Retinal pigment epithelial cell (primary cell): ENCODE data around the gene PTPRN2.

Experiments used
- DNase-seq: peaks from one replicate; pipeline ENCODE4 v3.0.0-alpha.2; 2010; ENCODE audit warnings: low read depth
- H3K4me3 ChIP-seq: 2 replicates; pipeline ENCODE4 v1.5.1; 2011; ENCODE audit warnings: mild to moderate bottlenecking, low read length, control low read depth, moderate library complexity
- TF ChIP-seq, protein P1 (sequence below): conservative IDR thresholded peaks from 2 replicates; pipeline ENCODE4 v1.5.1; 2011; ENCODE audit warnings: low read depth, low read length, control low read depth, inconsistent platforms

PTPRN2 gene

DNA sequence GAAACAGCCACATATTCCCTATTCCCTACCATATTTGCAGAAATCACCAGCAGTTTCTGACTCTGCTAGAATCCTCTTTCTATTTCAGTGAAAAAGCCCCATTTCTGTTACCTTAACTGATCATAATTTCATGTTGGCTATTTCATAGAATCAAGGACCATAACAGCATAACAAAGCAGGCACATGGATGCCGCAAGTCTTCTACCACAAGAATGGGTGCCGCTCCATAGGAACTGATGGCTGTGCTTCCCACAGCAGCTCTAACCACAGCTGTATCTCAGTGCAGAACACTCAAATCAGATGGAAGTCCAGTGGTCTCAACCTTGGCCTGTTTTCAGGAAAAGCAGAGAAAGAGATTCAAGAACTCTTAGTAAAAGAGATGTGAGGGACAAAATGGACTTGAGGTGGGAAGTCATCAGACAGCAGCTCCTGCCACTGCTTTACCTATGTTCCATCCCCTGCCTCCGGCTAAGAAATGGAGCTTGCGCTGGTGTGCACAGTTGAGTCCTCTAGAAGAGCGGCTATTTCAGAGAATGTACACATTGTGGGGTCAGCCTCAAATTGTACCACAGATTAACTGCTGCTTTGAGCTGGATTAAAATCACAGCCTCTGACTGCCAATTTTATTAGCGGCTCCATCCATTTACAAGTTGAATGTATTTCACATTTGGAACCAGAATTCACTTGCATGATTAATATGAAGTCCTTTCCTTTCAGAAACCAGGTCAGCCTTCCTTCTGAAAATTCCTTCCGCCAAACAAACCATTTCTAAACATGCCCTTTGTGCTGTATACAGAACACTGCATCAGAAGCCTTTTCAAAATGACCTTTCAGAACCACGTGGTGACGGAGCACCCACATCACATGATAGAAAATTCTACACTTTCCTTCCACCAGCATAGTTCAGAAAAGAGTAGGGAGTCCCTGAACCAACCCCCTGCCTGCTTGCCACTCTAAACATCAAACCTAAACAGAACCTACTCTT is 7.7 kb downstream of the PTPRN2 start:
- TF ChIP-seq, protein P1, sequence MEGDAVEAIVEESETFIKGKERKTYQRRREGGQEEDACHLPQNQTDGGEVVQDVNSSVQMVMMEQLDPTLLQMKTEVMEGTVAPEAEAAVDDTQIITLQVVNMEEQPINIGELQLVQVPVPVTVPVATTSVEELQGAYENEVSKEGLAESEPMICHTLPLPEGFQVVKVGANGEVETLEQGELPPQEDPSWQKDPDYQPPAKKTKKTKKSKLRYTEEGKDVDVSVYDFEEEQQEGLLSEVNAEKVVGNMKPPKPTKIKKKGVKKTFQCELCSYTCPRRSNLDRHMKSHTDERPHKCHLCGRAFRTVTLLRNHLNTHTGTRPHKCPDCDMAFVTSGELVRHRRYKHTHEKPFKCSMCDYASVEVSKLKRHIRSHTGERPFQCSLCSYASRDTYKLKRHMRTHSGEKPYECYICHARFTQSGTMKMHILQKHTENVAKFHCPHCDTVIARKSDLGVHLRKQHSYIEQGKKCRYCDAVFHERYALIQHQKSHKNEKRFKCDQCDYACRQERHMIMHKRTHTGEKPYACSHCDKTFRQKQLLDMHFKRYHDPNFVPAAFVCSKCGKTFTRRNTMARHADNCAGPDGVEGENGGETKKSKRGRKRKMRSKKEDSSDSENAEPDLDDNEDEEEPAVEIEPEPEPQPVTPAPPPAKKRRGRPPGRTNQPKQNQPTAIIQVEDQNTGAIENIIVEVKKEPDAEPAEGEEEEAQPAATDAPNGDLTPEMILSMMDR: no peak
- no peak for DNase-seq

DNA sequence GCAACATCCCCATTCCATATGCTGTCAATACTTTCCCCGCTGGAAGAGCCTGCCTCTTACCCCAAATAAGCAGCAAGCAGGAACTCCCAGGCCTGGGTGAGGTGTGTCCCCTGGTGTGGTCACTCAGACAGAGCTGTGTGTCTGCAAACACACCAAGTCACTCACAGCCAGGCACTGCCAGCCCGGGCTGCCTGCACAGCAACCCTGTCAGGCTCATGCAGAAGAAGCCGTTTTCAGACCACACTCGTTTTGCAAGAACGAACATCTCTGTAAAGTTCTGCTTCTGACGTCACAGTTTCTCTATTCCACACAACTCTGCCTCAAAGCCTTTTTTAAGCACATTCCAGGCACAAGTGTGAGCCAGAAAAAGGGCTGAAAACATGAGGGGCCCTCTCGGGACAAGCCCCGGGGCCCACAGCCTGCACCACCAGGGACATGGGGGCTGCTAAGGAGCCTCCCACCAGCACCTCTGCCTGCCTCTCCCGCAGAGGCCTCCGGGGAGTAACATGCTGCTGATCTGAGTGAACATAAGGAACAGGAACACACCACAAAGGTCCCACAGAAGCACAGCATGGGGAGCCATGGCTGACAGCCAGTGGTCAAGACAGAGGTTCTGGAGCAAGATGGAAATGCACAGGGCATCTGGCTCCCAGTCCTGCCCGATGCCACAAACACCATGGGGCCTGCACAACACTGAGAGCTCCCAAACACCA is 11.4 kb downstream of the PTPRN2 start:
- TF ChIP-seq, protein P1: no peak
- no peak for DNase-seq
- H3K4me3 ChIP-seq: no peak overlapping the region

More for the DNA sequence above, 7.7 kb downstream of the PTPRN2 start:
- no peak overlapping the region for H3K4me3 ChIP-seq

DNA sequence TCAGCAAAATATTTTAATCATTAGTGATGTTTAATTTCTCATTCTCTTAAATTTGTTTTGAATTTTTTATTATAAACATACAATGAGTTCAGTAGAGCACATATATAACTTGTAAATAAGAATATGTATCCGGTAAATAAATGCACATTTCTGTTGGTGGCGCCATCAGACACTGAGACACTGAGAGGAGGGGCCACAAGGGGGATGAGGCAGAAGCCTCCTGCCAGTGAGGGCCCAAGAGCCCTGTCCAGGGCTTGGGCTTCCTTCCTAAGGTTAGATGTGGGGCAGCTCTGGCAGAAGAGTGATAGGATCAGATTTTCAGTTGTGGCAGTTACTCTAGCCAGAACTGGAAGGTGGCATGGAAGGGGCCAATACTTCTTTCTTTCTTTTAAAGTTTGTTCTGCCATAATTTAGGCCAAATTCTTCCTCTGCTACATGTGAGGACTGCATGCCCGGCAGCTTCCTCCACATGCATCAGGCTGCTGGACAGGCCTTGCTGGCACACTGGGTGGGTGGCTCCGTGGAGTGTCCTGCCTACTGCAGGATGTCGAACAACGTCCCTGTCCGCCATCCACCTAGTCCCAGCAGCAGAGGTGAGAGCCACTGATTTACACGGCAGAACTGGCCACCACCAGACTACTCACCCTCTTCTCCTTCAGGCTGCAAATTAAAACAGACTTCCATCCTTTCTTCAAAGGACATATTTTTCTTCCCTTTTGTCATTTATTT is 13.2 kb downstream of the PTPRN2 start:
- TF ChIP-seq, protein P1: no peak
- H3K4me3 ChIP-seq: no peak overlapping the region
- DNase-seq: no peak

DNA sequence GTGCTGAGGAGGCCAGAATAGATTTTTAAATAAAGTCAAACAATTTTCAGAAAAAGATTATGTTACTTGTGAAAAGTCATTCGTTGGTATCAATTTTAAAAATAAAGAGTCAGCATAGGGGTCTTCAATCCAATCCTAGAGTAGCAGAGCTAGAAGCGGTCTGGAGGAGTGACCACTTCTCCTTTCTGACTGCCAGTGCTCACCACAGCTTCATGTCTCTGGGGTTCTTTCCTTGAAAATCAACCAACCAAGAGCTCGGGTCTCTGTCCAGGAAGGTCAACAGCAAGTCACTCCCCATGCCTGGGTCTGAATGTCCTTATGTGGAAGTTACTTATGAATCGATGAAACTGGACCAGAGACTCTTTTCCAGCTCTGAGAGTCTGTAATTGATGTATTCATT is 14.3 kb downstream of the PTPRN2 start:
- no peak for DNase-seq
- H3K4me3 ChIP-seq: no peak overlapping the region
- TF ChIP-seq, protein P1: no peak

DNA sequence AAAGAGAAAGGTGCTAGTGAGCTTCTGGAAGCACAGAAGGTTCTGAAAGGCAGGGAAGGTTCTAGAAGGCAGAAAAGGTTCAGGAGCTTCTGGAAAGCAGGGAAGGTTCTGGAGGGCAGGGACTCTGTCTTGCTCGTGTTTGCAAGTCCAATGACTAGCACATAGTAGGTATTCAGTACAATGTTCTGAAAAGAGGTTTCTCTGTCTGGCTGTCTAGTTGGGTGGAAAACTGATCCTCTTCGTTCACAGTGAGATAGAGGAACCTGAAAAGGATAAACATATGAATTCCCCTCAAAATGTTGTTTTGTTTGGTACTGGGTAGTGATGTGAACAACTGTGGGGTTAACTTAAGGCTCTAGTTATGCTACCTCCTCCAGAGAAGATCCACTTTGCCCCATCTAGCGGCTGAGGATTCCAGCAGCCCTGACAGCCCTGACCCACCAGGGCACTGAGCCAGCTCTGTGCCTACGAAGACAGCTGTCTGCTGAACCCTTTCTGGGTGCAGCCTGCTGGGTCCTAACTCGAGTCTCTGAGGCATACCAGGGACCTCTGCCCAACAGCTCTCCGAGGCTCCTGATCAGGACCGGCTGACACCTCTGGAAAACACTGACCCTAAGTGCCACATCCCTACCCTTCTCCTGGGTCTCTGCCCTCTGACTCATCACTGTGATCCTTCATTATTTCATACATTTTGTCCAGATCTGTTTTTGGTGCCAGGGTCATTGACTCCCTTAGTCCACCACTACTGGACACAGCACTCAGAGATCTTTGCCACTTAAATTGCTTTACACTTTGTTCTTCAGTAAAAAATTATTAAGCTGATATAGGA is 15.4 kb downstream of the PTPRN2 start:
- DNase-seq: no peak
- no peak overlapping the region for H3K4me3 ChIP-seq
- TF ChIP-seq, protein P1: no peak

DNA sequence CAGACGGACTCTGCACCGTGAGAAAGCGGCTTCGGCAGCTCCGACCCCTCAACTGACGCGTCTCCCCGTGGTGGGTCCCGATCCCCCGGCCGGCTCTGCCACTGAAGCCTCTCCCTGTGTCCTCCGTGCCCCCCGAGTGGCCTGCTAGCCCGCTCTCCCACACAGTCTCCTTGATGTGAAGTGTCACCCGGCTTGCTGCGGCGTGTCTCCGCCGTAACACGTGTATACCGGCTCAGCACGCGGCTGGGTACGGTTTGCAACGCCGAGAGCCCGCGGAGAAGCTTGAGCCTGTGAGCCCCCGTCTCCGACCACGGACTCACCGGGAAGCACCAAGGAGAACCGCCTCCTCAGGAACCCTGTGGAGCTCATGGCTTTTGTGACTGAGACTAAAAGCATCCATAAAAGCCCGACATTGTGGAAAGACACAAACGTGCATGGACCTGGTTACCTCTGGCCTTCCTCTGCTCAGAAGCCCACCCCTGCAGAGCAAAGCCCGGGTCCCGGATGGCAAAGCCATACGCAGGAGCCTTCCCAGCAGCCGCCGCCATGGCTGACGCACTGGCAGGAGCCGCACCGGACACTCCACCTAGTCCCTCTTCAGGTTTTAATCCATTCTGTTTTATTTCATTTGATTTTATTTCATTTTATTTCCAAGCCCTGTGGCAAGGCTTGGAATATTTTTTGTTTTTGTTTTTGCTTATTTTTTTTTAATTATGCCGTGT is 17.0 kb downstream of the PTPRN2 start:
- TF ChIP-seq, protein P1: no peak
- no peak for DNase-seq
- no peak overlapping the region for H3K4me3 ChIP-seq
